SU-DHL-6 (cell line): Measurements from ENCODE around the gene PGRMC1.

Source experiments
- EZH2phosphoT487 ChIP-seq: fragments of 200-600 bp; sonication (generic), shearing (Covaris generic); conservative IDR thresholded peaks from 2 replicates; pipeline ENCODE4 v1.6.1; 2018; ENCODE audit warnings: mild to moderate bottlenecking, antibody characterized with exemption, low read length, moderate library complexity, mixed read lengths
- TF ChIP-seq, protein P1 (sequence below): fragments of 200-600 bp; sonication (generic); IDR thresholded peaks from one replicate; pipeline ENCODE4 v1.5.1; 2017; ENCODE audit warnings: antibody characterized with exemption, mild to moderate bottlenecking, low read length, moderate library complexity; ENCODE audit not compliant: insufficient read depth, poor library complexity, severe bottlenecking

GRCh38 chrX:119190831-119191230, 45.3 kb upstream of the PGRMC1 start:
- no peak for TF ChIP-seq EZH2phosphoT487
- TF ChIP-seq, protein P1, sequence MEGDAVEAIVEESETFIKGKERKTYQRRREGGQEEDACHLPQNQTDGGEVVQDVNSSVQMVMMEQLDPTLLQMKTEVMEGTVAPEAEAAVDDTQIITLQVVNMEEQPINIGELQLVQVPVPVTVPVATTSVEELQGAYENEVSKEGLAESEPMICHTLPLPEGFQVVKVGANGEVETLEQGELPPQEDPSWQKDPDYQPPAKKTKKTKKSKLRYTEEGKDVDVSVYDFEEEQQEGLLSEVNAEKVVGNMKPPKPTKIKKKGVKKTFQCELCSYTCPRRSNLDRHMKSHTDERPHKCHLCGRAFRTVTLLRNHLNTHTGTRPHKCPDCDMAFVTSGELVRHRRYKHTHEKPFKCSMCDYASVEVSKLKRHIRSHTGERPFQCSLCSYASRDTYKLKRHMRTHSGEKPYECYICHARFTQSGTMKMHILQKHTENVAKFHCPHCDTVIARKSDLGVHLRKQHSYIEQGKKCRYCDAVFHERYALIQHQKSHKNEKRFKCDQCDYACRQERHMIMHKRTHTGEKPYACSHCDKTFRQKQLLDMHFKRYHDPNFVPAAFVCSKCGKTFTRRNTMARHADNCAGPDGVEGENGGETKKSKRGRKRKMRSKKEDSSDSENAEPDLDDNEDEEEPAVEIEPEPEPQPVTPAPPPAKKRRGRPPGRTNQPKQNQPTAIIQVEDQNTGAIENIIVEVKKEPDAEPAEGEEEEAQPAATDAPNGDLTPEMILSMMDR: no peak
